Epithelial cell of proximal tubule (primary cell): ENCODE measurements around the gene C2CD4C. TPM values are rescaled to one million over a fixed set of nuclear protein-coding genes. Genes with fewer than 3 reads are reported as not detected.

Source experiments
- DNase-seq: peaks from one replicate; pipeline ENCODE4 v3.0.0-alpha.2; 2011; ENCODE audit warnings: low read depth
- H3K4me3 ChIP-seq: 2 replicates; pipeline ENCODE4 v1.5.1; 2011; ENCODE audit warnings: low read depth, mild to moderate bottlenecking, low read length
- CTCF ChIP-seq: conservative IDR thresholded peaks from 2 replicates; pipeline ENCODE4 v1.5.1; 2012; ENCODE audit warnings: low read depth, mild to moderate bottlenecking, low read length
- total RNA-seq: library from RNA; depleted of rRNA; stranded (reverse); fragments of >200 nt; gene quantifications from 2 replicates; pipeline ENCODE4 v1.2.3, GENCODE V29; 2015

C2CD4C gene
- total RNA-seq, 1 donor from 2014 or later: 0.12 TPM

DNA sequence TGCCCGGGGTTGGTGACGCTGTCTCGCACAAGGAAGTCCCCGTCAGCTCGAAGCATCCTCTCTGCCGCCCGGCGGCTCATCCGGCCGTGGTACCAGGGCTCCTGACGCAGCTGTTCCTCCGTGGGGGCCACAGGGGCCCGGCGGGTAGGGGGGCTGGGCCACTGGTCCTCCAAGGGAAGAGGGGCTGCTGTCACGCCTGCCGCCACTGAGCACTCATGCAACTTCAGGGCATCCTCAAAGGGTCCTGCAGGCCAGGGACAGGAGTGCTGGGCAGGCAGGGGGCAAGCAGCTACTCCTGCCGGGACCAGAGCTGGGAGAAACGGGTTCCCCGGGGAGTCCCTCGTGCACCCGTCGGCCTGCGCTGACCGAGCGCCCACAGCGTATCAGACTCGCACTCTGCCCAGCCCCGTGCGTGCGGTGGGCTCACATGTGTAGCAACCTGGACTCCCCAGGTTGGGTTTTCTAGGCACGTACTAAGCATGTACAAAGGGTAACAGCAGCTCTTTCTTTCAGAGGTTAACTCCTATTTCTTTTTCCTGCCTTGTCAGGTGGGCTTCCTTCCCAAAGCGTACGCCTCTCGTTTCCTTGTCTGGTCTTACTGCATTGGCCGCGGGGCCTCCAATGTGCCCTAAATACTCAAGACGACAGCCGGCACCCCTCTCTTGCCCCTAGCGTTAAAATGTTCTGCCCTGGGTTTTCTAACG is 13.4 kb upstream of the C2CD4C start:
- no peak for DNase-seq
- no peak overlapping the region for H3K4me3 ChIP-seq
- TF ChIP-seq CTCF: no peak

GRCh38 chr19:419721-420515 is 11.0 kb upstream of the C2CD4C start:
- TF ChIP-seq CTCF: no peak
- no peak for DNase-seq

GRCh38 chr19:418761-419671 is 10.1 kb upstream of the C2CD4C start:
- H3K4me3 ChIP-seq: no peak overlapping the region
- TF ChIP-seq CTCF: no peak
- no peak for DNase-seq

More at GRCh38 chr19:419721-420515, 11.0 kb upstream of the C2CD4C start:
- H3K4me3 ChIP-seq: no peak overlapping the region

DNA sequence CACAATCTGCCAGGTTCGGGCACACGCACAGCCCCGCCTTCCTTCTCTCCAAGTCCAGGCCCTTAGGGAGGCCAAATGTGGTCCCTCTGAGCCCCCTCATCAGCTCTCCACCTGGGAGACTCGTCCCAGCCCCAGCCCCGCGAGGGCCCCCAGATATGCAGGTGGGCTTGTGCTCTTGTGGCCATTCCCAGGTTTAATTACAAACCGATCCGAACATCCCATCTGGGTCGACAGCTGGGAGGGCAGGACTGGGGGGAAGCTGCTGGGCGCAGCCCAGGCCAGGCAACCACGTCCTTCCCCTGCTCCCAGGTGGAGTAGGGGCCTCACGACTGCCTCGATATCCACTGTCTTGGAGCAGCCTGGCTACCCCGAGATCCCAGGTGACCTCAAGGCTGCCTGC is 7.5 kb upstream of the C2CD4C start:
- no peak for TF ChIP-seq CTCF
- no peak overlapping the region for H3K4me3 ChIP-seq
- DNase-seq: no peak

DNA sequence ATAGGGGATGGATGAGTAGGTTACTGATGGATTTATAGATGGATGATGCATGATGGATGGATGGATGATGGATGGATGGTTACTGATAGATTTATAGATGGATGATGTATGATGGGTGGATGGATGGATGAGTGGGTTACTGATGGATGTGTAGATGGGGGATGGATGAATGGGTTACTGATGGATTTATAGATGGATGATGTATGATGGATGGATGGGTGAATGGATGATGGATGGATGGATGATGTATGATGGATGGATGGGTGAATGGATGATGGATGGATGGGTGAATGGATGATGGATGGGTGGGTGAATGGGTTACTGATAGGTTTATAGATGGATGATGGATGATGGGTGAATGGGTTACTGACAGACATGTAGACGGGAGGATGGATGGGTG is 6.3 kb upstream of the C2CD4C start:
- TF ChIP-seq CTCF: no peak

DNA sequence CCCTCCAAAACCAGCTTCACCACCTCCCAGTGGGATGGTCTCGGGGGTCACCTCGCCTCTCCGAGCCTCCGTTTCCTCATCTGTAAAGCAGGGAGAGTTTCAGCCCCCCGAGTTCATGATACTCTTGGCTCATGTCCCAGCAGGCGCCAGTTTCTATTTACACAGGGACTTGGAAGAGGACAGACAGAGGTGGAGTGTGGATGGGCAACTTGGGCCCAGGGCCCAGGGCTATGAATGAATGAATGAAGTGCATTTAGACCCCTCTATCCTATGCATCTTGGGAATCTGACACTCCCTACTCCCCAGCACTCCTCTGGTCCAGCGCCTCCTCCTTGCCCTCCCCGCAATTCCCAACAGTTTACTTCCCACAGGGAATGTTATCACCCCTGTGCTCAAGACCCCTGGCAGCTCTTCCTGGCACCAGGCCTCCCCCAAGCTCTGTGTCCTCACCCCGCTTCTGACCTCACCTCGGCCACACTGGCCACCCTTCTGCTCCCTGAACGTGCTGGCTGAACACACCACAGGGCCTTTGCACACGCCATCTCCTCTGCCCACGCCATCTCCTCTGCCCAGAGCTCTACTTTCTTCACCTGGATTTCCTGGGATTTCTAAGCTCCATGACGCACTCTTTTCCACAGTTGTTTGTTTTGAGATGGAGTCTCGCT is 4.9 kb upstream of the C2CD4C start:
- DNase-seq: no peak
- no peak for TF ChIP-seq CTCF
- no peak overlapping the region for H3K4me3 ChIP-seq

More for the DNA sequence above, 6.3 kb upstream of the C2CD4C start:
- no peak overlapping the region for H3K4me3 ChIP-seq
- DNase-seq: no peak
